ENCODE data around the gene AKNA. TPM values are rescaled to one million over a fixed set of nuclear protein-coding genes. Genes with fewer than 3 reads are reported as not detected.

Gene AKNA, protein sequence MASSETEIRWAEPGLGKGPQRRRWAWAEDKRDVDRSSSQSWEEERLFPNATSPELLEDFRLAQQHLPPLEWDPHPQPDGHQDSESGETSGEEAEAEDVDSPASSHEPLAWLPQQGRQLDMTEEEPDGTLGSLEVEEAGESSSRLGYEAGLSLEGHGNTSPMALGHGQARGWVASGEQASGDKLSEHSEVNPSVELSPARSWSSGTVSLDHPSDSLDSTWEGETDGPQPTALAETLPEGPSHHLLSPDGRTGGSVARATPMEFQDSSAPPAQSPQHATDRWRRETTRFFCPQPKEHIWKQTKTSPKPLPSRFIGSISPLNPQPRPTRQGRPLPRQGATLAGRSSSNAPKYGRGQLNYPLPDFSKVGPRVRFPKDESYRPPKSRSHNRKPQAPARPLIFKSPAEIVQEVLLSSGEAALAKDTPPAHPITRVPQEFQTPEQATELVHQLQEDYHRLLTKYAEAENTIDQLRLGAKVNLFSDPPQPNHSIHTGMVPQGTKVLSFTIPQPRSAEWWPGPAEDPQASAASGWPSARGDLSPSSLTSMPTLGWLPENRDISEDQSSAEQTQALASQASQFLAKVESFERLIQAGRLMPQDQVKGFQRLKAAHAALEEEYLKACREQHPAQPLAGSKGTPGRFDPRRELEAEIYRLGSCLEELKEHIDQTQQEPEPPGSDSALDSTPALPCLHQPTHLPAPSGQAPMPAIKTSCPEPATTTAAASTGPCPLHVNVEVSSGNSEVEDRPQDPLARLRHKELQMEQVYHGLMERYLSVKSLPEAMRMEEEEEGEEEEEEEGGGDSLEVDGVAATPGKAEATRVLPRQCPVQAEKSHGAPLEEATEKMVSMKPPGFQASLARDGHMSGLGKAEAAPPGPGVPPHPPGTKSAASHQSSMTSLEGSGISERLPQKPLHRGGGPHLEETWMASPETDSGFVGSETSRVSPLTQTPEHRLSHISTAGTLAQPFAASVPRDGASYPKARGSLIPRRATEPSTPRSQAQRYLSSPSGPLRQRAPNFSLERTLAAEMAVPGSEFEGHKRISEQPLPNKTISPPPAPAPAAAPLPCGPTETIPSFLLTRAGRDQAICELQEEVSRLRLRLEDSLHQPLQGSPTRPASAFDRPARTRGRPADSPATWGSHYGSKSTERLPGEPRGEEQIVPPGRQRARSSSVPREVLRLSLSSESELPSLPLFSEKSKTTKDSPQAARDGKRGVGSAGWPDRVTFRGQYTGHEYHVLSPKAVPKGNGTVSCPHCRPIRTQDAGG (N-terminal part only)
- total RNA-seq (ENCODE audit: insufficient read depth, low replicate concordance): 11.3 TPM

GRCh38 chr9:114387680-114388356 is at the start of gene AKNA:
TSS of gene AKNA (minus strand) at chr9:114387982. CDS start at chr9:114381333, 6,649 bp downstream.
- DNase-seq (ENCODE audit: low spot score): peak; percentile 97

GRCh38 chr9:114437401-114437893 is 49.7 kb upstream of the AKNA start:
- no peak for DNase-seq (ENCODE audit: low spot score)

- DNase-seq (ENCODE audit: low spot score): peak; percentile 34
Measured at GRCh38 chr9:114434878-114435311, 47.1 kb upstream of the AKNA start.

- no peak for DNase-seq (ENCODE audit: low spot score)
Measured at GRCh38 chr9:114433720-114434255, 46.0 kb upstream of the AKNA start.

- DNase-seq (ENCODE audit: low spot score): no peak
Measured at GRCh38 chr9:114433086-114433485, 45.3 kb upstream of the AKNA start.

DNA sequence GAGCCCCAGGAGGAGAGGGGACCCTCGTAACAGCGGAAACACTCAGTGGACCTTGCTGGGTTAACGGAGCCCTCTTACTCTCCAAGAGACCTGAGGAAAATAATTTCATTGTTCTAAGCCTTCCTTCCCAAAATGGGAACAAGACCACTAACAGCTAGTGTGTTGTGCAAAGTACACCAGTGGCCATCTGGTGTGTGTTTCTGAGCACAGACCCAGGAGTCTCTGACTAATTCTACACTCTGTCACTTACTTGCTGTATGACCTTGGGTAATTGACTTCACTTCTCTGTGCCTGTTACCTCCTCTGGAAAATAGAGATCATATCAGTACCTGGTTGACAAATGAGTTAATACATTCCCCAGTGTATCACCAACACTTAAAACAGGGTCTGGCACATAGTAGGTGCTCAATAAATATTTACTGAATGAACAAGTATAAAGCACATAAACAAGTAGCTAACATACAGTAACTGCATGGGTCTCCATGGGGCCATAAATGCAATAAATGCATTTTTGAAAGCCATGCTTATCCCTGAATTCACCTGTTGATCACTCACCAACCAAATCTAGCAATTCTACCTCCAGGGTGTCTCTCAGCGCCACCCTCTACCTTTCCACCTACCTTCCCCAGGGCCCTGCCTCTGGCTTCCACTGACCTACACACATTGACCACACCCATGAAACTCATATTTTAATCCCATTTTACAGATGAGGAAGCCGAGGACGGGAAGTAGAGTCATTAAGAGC is 44.7 kb upstream of the AKNA start:
- no peak for DNase-seq (ENCODE audit: low spot score)

DNA sequence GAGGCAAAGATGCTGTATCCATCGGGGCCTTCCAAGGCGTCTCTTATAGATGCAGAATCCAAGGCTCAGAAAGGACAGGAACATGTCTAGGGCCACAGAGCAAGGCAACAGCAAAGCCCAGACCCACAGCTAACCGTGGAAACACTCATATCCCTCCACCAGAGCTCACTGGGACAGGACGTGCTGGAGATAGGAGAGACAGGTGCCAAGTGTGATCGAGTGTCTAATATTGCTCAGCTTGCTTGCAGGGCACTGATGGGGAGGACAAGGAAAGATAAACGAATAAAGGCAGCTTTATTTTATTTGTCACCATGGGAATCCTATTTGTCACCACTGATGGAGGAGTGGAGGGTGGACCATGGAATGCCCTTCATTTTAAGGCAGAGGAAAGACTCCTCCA is 44.0 kb upstream of the AKNA start:
- DNase-seq (ENCODE audit: low spot score): no peak

- no peak for DNase-seq (ENCODE audit: low spot score)
Measured at GRCh38 chr9:114431003-114431402, 43.2 kb upstream of the AKNA start.

DNA sequence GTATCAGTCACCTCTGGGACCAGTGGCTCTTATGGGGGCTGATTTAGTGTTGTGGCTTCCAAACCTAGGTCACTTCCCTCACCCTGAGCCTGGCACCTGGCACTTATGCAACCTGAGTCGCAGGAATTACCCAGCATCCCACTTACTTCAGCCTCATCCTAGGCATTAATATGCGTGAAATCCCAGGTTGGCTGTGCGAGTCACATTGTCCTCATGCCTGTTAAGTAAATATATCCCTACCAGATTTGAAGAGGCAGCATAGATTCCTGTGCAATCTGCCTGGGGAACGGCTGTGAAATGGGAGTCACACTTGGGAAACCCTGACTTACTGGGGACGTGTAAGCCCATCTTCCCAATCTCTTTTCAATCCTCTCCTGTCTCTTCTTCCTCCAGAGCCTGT is 42.7 kb upstream of the AKNA start:
- DNase-seq (ENCODE audit: low spot score): no peak

DNA sequence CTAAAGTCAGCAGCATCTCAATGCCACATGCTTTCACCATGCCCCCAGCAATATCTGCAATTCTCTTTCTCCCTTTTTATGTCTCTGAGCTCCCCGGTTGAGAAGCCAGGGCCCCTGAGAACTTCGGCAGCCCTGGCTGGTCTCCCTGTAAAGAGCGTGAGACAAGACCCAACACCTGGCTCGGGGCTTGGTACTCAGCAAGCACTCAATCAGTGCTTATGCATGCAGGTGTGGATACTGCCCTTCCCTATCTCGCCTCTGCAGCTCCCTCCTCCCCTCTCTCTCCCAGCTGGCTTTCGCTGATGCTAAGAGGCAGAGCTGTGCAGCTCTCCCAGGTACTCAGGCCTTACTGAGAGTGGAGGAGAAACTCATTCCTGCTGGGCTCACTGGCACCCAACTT is 41.7 kb upstream of the AKNA start:
- DNase-seq (ENCODE audit: low spot score): no peak

DNA sequence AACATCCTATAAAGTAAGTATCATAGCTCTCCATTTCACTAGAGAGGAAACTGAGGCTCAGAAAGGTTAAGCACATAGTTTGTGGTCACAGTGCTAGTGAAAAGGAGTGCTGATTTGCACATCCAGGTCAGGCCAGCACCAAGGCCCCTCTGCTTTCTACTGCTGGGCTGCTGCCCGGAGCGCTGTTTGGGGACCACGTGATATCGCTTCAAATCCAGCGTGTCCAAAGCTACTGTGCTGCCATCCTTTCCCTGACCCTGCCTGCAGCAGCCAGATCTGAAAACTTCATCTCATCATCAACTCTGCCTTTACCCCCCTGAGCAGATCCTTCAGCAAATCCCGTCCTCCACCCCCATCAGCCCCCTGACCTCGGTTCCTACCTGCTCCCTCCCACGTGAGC is 40.7 kb upstream of the AKNA start:
- no peak for DNase-seq (ENCODE audit: low spot score)

DNA sequence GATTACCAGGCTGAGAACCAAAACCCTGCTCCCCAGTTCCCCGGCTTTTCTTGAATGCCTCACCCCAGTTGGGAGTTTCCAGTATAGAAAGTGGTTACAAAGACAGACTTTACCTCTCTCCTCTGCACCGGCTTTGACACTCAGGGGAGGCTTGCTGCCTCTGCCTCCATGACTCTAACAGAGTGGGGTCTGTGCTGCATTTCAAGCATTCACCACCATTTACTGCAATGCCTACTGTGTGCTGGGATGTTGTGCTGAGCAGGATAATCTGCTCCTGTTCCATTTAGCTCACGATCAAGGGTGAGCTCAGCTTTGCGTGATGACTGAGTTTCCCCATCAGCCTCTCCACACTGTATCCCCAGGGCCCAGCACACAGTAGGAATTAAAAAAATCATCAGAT is 39.9 kb upstream of the AKNA start:
- DNase-seq (ENCODE audit: low spot score): no peak

- DNase-seq (ENCODE audit: low spot score): no peak
Measured at GRCh38 chr9:114426046-114426948, 38.5 kb upstream of the AKNA start.

GRCh38 chr9:114425126-114425525 is 37.3 kb upstream of the AKNA start:
- DNase-seq (ENCODE audit: low spot score): no peak

DNA sequence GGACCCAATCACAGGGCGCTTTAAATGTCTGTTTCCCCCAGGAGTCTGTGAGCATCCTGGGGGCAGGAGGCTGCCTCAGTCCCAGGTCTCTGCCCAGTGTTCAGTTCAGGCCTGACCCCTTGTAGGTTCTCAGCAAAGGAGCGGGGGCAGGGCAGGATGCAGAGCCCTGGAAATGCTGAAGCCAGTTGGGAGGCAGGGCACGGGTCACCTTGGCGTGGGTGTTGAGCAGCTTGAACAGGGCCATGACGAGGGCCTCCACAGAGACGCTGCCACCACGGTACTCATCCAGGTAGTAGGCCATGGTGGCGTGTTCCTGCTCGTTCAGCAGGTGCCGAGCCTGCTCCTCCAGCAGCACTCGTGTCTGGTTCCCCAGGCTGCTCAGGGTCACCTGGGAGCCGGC is 36.3 kb upstream of the AKNA start:
- DNase-seq (ENCODE audit: low spot score): no peak

DNA sequence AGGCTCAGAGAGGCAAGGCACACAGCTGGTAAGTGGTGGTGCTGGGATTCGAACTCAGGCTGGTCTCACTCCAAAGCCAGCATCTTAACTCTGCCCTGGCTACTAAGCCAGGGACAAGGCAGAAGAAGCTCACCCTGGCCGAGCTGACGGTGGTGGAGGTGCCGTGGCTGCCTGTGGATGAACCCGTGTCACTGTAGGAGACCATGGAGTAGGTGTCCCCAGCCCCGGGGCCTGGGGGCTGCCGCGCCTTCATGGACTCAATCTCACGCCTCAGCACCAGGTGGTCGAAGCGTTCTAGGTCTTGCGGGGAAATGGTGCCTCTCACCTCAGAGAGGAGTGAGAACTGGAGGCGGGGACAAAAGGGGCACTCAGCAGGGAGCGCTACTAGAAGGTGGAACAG is 35.4 kb upstream of the AKNA start:
- DNase-seq (ENCODE audit: low spot score): no peak

DNA sequence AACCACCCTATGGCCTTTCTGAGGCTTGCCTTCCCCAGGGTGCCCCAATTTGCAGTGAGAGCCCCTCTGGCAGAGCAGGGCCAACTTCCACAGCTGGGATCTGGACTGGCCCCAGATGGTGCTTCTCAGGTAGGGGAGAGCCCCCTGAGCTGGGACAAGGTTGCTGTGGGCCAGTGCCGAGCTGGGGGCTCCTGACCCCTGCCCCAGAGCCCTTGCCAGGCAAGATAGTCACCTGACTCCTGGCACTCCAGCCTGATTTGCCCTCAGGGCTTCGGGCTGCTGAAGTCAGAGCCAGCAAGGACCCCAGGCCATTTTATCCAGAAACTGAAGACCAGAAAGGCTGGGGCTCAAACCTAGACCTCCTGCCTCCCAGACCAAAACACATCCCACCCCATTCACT is 33.4 kb upstream of the AKNA start:
- DNase-seq (ENCODE audit: low spot score): no peak

- DNase-seq (ENCODE audit: low spot score): no peak
Measured at GRCh38 chr9:114419796-114420195, 32.0 kb upstream of the AKNA start.

- no peak for DNase-seq (ENCODE audit: low spot score)
Measured at GRCh38 chr9:114418053-114418452, 30.3 kb upstream of the AKNA start.
